ENCODE results near the gene FOXE1.

Gene FOXE1

DNA sequence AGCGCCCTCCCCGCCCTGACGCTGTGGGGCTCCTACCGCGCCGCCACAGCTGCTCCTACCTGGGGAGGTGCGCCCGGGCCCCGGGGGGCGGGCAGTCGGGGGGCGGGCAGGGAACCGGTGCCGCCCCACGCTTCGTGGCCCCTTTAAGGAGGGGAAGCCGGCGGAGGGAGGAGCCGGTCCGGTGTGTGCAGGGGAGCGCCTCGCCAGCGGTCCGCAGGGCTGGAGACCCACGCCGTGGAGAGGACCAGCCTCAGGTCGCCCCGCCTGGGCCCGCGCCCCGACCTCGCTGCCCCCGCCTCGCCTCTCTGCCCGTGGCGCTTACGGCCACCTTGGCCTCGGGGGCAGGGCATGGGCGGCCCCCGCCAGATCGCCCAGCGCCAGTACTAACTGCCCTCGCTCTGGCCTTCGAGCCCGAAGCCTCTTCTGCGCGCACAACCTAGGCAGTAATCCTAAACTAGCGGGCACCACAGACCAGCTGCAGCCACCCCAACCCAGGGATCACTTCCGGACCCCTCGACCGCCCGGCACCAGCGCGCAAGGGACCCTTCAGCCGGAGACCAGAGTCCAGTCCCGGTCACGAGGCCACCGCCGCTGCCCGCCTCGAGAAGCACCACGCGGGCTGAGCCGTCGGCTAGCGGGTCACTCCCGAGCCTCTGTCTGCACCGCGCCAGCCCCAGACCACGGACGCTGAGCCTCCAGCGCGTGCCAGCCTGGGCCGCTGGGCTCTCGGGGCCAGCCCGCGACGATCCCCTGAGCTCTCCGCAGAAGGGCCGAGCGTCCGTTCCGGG is at the start of gene FOXE1:
TSS of gene FOXE1 (plus strand) at position 171 of the 788 bp plus-strand sequence. CDS start 689 bp downstream, outside the sequence.
- no peak for DNase-seq

DNA sequence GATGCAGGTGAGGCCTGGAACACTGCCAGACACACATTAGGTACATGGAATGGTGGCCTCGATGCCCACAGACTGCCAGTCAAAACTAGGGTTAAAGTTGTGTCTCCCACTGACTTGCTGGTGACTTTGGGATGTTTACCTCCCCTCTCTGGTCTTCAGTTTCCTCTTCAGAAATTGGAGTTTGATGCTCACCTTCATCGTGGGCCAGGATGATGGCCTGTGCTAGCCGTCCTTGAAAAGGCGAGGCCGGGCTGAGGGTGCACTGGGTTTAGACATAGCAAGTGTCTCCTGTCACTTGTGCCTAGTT is 49.0 kb upstream of the FOXE1 start:
- no peak for DNase-seq

DNA sequence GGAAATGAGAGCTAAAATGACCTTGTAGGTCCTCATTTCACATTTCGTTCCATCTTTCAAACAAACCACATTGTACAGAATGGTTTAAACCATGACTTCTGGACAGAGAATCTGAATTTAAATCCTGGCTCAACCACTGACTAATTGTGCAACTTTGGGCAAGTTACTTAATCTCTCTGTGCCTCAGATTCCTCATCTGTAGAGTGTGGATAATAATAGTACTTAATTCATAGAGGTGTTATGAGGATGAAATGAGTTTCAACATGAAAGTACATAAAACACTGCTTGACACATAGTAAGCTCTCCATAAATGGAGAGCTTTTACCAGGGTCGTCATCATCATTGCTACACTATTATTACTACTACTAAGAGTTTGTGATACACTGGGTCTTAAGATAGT is 46.3 kb upstream of the FOXE1 start:
- DNase-seq = no peak

DNA sequence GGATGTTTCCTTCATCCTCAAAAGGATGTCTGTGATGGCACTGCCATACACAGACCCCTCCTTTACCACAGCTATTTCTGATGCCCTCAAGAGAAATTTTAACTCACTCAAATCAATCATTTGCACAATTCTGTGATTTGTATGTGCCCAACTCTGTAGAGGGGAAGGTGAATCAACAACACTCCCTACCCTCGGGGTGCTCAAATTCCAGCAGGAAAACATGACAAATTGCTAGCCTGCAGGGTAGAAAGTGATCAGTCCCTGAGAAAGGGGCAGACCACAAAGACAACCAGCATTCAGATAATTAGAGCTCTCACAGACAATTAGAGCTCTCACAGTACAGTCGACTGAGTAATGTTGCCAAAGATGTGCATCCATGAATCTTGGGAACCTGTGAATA is 45.3 kb upstream of the FOXE1 start:
- no peak for DNase-seq

DNA sequence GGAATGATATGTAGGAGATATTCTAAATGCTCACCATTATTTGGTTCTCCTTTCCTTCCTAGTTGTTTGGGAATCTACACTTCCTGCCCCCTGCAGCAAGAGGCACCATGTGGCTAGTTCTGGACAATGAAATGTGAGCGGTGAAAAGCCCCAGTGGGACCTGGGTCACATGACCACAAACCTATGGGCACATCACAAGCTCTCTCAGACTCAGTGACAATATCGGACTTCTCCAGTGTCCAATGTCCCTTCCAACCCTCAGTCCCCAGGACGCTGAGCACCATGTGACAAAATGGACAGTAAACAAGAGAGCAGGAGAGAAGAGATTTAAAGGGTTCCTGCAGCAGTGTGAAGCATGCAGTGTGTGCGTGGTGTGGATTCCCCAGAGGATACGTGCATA is 44.6 kb upstream of the FOXE1 start:
- no peak for DNase-seq

DNA sequence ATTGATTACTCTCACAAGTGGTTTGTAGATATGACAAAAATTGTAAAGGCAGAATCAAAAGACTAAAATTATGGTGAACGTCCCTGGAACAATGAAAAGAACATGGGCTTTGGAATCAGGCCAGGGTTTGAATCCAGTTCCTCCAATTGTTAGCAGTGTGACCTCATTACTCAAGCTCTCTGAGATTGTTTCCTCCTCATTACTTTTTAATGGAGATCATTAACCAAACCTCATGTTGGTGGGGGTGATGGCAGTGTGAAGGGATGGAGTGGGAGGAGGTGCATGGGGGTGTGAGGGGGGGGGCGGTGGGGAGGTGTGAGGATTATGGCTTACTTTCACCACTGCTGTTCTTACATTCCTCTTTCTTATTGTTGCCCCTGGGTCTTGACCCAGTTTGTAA is 44.1 kb upstream of the FOXE1 start:
- DNase-seq = no peak

DNA sequence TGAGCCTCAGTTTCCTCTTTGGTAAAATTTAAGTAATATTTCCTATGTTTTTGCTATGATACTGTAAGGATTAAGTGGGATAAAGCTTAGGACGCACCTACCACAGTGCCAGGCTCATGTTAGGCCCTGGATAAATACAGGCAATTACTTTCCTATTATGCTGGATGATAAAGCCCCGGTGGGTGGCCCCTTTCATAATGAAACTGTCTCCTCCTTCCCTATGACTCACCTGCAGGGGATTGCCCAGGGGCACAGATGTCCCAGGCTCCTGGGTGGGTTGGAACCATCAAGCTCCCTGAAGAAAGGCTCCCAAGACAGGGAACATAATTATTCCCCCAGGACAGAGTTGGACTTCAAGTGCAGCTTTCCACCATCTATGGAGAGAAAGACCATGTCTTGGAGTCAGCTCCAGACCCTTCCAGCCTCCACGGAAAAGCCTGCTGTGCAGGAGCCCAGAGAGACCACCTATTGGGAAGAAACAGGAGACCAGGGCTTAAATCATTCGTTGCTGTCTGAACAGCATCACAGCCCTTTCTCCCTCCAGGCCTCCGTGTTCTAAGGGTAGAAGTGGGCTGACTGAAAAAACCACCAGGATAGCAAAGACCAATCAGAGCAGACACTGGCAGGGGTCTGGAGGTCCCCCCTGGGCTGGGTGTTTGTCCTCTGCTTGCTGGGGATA is 43.2 kb upstream of the FOXE1 start:
- DNase-seq = no peak

DNA sequence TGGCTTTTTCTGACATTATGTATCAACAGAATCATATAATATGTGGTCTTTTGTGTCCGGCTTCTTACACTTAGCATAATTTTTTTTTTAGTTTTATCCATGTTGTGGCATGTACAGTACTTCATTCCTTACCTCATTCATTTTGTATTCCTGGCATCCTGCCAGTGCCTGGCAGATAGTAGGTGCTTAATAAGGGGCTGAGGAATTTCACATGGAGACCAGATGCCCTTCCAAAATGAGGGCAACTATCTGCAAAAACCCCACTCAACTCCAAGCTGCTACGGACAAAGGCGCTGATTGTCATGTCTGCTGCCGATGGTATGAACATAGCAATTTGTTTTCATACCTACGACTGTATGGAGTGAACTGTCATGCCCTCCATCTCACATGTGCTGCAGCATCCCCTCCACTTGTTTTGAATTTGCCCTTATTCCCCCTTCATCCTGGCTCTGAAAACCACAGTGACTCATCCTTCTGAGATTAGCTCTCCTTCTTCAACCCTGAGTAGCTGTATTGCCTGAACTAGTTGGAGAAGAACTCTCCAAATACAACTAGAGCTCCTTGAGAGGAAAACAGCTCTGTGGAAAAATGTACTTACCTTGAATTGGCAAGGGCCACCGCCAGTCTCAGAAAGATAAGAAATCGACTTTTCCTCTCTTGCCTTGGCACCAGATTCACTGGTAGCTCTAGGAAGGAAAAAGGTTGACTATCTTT is 41.3 kb upstream of the FOXE1 start:
- no peak for DNase-seq

DNA sequence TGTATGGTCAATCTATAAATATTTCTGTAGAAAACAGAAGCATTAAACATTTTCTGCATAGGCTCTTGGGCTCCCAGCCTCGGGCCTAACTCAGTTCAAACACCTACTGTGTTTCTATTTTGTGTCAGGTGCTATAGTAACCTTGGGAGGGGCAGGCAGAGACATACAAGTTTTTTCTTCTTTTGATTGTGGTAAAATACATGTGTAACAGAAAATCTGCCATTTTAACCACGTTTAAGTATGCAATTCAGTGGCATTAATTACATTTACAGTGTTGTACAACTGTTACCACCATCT is 40.8 kb upstream of the FOXE1 start:
- DNase-seq = no peak

DNA sequence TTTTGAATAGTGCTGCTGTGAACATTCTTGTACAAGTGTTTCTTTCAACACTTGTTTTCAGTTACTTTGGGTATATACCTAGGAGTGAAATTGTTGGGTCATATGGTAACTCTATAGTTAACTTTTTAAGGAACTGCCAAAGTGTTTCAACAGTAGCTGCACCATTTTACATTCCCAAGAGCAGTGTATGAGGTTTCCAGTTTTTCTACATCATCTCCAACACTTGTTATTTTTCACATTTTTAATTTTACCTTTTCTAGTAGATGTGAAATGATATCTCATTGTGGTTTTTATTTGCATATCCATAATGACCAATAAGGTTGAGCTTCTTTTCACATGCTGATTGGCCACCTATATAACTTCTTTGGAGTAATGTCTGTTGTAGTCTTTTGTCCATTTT is 40.0 kb upstream of the FOXE1 start:
- no peak for DNase-seq

DNA sequence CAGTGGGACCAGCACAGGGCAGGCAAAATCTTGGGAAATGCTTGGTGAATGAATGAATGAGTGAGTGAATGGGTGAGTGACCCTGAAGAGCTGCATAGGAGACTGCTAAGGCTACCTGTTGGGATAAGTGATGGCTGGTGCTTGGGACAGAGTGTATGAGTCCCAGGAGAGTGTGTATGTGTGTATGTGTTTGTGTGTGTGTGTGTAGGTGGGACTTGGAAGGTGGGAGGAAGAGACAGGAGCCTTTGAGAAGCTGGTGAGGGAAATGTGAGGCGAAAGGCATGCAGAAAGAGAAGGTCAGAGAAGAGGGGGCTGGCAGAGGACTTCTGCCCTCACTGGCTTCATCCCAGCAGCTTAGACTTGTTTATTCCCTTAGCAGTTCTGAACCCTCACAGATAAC is 33.3 kb upstream of the FOXE1 start:
- no peak for DNase-seq

DNA sequence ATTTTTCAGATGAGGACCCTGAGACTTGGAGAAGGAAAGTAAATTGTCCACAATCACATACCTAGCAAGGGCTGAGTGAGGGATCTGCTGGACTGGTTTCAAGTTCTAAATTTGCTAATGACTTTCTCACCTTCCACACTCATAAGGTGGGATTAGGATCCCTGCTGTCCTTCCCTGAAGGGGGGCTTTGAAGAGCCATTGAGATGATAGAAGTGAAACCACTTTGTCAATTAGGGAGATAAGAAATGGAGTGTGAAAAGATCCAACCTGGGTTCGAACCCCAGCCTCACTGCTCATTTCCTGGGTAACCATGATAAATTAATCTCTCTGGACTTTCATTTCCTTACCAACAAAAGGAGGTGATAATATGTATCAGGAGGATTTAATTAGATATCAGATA is 32.7 kb upstream of the FOXE1 start:
- DNase-seq = no peak

DNA sequence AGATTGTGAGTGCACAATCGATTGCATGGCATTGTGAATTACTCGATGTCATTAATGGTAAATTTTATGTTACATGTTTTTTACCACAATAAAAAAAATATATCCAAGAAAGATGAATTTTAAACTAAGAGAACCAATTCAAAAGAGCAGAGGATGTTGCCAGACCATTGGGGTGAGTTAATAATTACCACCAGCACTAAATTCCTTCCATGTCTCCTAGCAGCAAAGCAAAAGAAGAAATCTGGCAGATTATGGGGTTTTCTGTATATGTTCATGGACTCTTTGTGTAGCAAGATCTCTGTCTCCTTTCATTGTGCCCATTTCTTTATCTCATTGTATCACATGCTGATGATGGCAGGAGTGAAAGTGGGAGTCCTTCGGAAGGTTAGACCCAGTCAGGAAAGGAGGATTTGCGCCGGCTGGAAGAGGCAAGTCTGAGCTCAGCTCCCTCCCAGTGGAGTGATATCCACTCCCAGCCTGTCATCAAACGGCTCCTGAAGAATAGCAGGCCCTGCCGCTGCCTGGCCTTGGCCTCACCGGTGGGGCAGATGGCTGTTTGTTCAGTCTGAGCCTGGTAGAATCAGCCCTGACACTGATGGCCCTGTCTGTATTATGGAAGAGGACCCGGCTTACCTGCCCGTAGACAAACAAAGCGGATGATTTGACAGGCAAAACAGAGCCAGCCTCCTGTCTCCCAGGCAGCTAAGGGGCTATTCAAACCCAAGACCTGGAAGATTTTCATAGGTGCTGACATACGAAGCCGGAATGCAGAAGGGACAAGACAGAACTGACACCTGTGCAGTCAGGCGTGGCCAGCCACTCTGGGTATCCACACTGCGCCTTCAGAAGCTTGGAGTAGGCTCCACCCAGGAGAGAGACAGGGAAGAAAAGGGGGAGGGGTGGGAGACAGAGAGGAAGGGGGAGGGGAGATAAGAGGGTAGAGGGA is 21.9 kb upstream of the FOXE1 start:
- DNase-seq = no peak

DNA sequence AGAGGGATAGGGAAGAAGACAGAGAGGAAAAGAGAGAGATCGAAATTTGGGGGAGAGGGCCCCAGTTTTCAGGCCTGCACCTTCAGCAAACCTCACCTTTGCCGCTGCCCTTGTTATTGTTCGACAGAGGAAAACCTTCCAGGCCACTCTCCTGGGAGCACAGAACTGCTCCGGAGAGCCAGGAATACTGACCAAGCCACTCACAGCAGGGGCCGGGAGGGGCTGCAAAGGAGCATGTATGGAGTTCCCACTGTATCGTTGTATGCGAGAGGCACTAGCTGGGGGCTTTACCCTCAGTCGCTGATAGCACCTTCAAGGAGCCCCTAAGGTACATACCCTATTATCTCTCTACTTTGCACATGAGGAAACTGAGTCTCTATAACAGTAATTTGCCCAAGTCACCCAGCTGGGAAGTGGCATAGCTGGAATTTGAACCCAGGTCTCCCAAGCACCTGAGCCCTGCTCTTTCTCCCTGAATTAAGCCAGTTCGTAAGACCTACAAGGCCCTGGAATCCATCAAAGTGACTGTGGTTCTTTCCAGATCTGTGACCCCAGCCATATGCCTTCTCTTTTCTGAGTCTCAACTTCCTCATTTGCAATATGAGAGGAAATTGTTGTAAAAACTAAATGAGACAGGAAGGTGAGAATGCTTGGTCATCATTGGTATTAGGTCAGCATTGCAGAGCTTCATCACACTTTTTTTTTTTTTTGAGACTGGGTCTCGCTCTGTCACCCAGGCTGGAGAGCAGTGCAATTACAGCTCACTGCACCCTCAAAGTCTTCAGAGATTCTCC is 21.0 kb upstream of the FOXE1 start:
- DNase-seq = no peak

DNA sequence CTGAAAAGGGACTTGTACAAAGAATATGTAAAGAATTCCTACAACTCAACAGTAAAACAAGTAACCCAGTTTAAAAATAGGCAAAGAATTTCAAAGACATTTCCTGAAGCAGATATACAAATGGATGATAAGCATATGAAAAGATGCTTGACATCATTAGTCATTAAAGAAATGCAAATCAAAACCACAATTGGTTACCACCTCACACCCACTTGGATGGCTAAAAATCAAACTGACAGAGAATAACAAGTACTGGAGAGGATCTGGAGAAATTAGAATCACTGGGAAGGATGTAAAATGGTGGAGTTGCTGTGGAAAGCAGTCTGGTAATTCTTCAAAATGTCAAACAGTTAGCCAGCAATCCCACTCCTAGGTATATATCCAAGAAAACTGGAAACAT is 12.5 kb upstream of the FOXE1 start:
- no peak for DNase-seq

DNA sequence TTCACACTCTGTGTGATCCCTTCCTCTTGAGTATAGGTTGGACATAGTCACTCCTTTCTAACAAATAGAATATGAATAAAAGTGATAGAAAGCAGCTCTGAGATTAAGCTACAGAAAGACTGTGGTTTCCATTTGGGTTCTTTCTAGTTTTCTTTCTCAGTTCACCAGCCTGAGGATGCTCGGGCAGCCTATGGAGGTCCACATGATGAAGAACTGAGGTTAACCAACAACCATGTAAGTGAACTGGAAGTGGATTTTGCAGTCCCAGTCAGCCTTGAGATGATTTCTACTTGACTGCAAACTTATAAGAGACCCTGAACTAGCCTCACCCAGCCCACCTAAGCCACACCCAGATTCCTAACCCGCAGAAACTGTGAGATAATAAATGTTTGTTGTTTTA is 10.1 kb upstream of the FOXE1 start:
- no peak for DNase-seq

DNA sequence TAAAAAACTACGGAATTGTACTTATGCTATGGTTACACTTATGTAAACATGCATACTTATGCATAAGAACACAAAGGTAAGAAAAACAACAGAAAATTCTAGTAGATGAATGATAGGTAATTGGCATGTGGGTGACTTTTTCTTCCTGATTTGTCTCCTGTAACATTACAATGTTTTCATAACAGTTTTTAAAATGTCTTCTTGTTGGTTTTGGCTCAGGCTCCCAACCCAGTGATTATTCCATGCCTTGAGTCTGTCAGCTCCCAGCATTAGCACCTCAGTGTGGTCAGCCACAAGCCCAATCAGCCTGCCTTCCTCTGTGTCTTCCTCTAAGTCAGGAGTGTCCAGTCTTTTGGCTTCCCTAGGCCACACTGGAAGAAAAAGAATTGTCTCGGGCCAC is 7.9 kb upstream of the FOXE1 start:
- DNase-seq = no peak

DNA sequence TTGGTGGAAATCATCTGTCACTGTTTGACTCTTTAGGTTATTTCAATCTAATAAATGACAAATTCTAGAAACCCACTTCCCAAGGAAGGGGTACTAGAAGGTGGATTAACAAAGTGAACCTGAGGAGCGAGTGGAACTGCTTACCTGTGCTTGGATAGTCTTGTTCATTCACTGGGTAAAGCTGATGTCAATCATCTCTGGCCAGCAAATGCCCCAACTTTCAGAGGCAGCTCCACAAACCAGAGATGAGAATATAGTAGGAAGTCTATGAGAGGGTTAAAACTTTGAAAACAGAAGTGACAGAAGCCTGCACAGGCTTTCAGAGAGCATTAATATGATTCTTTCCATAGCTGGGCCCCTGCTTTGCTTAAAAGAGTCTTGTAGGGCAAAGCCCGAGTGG is 7.3 kb upstream of the FOXE1 start:
- no peak for DNase-seq

DNA sequence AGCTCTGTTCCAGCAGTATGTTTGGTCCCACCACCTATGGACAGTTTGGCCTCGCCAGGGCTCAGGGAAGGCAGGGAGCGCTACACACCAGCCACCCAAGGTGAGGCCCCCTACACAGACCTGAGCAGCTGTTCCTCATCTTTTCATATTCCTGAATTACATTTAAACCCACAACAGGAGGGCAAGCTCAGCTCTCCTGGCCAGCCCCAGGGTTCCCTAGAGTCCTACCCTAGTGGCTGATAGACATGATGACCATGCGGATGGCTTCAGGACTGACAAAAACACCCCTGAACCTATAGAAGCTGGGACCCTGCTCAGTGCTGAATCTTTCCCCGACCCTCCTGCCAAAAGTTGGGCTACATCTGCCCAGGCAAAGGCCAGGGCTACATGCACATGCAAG is 6.7 kb upstream of the FOXE1 start:
- DNase-seq = no peak

DNA sequence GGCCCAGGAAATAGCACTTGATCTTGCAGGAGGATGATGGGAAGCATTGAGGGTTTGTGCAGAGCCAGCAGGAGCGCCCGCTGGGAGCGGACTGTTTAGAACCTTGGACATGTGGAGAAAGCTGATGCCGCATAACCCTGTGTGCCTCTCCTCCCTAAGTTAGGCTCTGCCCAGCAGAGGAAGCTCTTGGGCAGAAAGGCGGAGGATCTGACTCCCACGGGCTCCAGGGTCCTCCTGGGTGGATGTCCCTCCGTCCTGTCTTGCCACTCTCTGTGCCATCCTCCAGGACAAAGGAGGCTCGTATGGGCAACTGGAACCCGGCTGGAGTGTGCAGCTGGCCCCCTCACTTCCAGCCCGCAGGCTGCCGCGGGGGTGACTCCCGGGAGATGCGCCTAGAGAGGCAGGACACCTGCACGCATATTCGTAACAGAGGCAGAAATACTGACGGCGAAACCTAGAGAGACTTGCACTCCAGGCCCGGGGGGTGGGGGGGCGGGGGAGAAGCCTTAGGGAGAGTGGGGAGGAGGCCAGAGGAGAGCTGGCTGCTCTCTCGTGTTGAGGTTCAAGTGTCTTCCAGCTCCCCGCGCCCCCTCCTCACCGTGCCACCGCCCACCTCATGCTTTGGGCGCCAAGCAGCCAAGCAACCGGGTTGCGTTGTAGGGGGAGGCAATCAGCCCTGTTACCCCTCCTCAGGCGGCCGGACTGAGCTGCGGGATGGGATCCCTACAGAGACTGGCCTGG is 5.4 kb upstream of the FOXE1 start:
- DNase-seq = no peak

DNA sequence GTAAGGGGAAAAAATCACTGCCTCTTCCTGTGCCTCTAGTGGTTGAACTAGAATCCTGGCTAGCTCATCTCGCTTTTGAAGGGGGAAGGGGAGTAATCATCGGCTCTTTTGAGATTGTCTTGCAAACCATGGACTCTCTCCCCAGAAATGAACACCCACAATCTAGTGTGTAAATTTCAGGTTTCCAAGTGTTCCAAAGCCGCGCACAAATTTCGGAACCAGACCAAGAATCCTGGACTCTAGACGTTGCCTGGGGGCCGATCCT is 4.9 kb upstream of the FOXE1 start:
- DNase-seq = no peak
